ENCODE data around the gene LPCAT2.

The LPCAT2 gene, protein sequence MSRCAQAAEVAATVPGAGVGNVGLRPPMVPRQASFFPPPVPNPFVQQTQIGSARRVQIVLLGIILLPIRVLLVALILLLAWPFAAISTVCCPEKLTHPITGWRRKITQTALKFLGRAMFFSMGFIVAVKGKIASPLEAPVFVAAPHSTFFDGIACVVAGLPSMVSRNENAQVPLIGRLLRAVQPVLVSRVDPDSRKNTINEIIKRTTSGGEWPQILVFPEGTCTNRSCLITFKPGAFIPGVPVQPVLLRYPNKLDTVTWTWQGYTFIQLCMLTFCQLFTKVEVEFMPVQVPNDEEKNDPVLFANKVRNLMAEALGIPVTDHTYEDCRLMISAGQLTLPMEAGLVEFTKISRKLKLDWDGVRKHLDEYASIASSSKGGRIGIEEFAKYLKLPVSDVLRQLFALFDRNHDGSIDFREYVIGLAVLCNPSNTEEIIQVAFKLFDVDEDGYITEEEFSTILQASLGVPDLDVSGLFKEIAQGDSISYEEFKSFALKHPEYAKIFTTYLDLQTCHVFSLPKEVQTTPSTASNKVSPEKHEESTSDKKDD

GRCh38 chr16:55508941-55509931 lies at the start of gene LPCAT2:
LPCAT2 (plus strand) TSS chr16:55509072; CDS start chr16:55509182, 110 bp downstream.
- DNase-seq: peak; percentile 81 to 85

DNA sequence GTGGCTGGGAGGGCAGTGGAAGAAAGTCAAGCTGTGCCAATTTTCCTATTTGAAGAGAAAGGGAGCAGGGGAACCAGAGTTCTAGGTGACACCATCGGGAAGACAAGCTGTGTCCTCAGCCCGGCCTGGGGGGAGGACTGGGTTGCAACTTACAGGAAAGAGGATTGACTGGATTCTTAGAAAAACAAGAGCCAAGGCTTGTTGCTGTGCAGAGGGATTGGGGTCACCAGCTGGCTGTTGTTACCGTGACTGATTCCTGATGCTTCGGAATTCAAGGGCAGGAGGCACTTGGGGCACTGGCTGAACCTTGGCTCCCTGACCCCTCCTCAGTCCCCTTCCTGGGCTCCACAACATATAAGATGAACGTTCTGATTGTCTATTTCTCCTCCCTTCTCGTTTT lies 46.6 kb upstream of the LPCAT2 start:
- no peak for DNase-seq

GRCh38 chr16:55464375-55464774 lies 44.5 kb upstream of the LPCAT2 start:
- no peak for DNase-seq

- peak; percentile 83 for DNase-seq
Measured at GRCh38 chr16:55465077-55465896, 43.6 kb upstream of the LPCAT2 start.

DNA sequence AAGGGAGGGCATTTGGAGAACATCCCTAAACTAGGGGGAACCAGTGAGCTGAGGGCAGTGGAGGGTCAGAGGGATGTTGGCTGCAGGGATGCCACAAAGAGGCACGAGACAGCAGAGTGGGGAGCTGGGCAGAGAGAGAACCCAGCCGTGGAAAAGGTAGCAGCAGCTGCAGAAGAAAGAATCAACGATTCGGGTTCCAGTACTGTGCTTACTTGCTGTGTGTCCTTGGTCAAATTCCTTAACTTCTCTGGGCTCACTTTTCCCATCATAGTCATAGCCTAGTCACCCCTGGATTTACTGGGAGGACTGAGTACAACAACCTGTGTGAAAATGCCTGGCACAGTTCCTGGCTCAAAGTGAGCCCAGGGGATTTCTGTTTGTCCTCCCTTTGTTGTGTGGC lies 42.7 kb upstream of the LPCAT2 start:
- DNase-seq: no peak

GRCh38 chr16:55467898-55468297 lies 41.0 kb upstream of the LPCAT2 start:
- DNase-seq: no peak

DNA sequence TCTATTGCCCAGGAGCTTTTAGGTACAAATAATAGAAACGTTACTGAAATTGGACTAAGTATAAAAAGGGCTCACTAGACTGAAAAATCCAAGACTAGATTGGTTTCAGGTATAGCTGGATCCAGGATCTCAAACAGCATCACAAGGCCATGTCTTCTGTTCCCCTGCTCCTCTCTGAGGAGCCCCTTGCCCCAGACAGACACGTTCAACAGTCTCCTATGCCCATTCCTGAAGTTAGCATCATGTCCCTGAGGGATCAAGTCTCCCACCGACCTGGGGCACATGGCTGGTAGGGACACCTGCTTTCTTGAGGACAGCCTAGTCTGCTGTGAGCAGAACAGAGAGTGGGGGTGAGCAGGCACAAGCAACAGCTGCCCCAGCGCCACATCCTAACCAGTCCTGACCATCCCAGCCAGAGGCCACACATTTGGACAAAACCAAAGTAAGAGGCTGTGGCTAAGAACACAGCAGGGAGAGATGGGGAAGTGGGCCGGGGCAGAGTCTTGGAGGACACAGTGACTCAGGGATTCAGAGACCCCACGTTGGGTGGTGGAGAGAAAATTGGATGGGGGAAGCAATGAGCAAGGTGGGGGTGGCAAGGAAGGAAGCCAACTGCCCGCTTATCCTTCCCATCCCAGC lies 40.4 kb upstream of the LPCAT2 start:
- DNase-seq: no peak

GRCh38 chr16:55469821-55470532 lies 38.9 kb upstream of the LPCAT2 start:
- DNase-seq: no peak

- no peak for DNase-seq
Measured at GRCh38 chr16:55470533-55471371, 38.1 kb upstream of the LPCAT2 start.

DNA sequence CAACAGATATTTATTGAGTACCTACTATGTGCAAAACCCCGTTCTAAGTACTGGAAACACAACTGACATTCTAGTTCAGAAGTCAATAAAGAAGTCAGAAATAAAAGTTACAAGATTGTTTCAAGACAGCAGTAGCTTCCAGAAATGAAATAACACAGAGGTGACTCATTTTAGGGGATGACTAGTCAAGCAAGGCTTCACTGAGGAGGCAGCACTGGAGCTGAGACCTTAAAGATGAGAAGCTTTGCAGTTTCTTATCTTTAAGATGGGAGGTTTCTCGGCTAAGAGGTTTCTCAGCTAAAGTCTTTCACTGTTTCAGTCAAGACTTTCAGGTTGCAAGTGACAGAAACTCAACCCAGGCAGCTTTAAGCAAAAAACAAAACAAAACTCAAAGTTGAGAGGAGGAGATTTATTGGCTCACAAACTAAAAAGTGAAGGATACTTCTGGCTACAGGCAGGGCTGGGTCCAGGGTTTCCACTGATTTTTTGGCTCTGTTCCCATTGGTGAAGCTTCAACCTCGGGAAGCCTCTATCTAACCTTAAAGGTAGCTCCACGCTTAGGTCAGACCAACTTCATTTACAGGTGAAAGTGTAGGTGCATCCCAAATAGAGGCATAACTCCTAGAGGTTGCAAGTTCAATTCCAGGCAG lies 37.3 kb upstream of the LPCAT2 start:
- no peak for DNase-seq

DNA sequence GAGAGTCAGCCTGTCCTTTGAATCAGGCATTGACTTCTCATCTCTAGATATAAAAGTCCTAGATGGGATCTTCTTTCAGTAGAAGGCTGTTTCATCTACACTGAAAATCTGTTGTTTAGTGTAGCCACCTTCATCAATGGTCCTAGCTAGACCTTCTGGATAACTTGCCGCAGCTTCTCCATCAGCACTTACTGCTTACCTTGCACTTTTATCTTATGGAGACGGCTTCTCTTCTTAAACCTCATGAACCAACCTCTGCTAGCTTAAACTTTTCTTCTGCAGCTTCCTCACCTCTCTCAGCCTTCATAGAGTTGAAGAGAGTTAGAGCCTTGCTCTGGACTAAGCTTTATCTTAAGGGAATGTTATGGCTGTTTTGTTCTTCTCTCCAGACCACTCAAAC lies 35.3 kb upstream of the LPCAT2 start:
- DNase-seq: no peak

DNA sequence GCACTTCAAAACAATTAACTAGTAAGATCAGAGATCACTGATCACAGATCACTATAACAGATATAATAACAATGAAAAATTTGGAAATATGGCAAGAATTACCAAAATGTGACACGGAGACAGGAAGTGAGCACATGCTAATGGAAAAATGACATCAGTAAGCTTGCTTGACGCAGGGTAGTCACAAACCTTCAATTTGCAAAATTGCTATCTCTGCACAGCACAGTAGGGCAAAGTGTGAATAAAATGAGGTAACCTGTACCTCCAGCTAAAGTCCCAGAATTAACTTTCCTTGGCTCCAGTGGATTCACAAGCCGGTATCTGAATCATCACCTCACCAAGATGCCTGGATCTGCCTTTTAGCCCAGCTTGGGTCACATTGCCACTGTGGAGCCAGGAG lies 34.1 kb upstream of the LPCAT2 start:
- no peak for DNase-seq

DNA sequence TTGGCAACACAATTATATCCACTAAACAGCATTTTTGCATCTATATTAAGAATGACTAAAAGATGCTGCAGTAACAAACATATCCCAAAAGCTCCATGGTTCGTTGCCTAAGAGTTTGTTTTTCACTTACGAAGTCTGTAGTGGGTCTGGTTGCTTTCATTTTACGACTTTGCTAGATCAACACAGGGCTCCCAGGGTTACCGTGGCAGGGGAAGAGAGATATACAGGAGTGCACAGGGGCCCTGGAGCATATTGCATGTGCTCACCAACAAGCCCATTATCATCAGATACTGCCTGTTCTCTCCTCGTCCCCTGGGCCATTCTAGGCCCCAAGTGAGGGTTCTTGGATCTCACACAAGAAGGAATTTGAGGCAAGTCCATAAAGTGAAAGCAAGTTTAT lies 33.0 kb upstream of the LPCAT2 start:
- DNase-seq: no peak

DNA sequence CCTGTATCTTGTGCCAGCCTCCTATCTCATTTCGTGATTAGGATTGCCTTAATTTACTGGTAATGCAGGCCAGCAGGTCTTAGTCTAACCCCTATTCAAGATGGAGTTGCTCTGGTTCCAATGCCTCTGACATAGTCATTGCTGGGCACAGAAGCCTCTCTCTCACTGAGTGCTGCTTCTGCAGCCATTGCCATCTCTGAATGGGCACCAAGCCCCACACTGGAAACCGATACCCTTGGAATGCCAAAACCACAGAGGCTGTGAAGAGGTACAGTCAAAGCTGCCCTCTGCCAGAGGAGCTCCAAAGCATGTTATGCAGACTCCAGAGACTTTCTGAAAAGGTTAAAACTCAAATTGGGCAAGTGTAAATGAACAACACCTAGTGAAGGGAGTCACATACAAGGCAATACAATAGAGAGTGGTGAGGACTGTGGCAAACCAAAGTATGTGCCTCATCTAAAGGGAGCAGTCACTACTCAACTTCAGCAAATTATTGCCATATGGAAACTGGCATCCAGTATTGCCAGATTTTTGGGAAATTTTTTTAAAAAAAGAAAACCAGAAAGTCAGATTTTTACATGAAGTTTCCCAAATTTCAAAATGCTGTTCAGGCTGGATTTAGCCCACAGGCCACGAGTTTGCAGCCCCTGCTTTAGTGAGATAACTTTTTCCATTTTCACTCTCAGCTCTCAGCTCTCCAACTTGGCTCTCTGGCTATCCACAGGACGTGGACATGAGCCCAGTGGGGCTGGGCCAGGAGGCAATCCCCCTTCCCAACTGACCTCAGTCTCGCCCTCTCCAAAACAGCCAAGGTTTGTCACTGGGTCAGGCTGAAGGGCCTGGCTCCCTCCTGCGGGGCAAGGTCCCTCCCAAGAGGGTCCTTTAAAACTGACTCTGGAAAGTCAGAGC lies 32.0 kb upstream of the LPCAT2 start:
- no peak for DNase-seq

DNA sequence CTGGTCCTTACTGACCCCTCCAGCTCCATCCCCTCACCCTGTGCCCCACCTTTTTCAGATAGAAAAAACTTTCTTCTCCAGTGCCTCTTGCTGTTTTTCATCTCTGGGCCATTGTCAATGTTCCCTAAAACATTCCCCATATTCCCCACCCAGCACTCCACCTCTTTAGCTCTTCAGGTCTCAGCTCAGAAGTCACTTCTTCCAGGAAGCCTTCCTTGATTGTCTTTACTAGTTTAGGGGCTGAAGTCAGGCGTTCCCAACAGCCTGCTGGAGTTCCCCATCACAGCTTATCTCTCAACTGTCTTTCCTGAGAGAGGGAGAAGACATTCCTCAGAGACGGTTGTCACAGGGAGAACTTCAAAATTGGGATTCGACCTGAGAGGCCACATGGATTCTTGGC lies 31.1 kb upstream of the LPCAT2 start:
- DNase-seq: no peak

DNA sequence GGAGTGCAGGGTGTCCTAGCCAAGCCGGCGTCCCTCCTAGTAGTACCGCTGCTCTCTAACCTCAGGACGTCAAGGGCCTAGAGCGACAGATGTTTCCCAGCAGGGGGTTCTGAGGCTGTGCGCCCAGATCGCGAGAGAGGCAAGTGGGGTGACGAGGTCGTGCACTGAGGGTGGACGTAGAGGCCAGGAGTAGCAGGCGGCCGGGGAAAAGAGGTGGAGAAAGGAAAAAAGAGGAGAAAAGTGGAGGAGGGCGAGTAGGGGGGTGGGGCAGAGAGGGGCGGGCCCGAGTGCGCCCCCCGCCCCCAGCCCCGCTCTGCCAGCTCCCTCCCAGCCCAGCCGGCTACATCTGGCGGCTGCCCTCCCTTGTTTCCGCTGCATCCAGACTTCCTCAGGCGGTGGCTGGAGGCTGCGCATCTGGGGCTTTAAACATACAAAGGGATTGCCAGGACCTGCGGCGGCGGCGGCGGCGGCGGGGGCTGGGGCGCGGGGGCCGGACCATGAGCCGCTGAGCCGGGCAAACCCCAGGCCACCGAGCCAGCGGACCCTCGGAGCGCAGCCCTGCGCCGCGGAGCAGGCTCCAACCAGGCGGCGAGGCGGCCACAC lies 29.9 kb upstream of the LPCAT2 start, which contains the start of gene MMP2:
Gene MMP2 (plus strand): TSS at position 372 of the 603 bp plus-strand sequence. CDS start 282 bp downstream, outside the sequence.
- DNase-seq: peak; percentile 14 to 46

DNA sequence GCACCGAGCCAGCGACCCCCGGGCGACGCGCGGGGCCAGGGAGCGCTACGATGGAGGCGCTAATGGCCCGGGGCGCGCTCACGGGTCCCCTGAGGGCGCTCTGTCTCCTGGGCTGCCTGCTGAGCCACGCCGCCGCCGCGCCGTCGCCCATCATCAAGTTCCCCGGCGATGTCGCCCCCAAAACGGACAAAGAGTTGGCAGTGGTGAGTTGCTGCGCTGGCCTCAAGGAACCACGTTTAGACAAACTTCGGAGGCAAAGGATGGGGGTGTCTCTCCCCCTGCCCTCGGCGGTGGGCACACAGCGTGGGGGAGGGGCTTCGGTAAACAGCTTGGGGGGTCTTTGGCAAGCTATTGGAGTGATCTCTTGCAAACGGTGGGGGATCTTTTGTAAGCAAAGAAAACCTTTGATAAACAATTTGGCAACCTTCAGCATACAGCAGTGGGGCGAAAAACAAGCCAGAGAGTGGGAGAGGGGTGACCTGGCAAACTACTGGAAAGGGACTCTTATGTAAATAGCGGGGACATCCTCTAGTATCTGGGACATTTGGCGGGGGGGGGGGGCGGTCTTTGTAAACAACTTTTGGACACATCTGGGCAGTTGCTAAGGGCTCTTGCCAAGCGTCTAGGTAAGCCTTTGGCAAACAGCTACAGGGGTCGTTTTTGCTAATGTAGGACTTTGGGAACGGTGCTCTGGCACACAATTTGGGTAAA lies 29.3 kb upstream of the LPCAT2 start:
- no peak for DNase-seq
